H9 (cell line): ENCODE measurements around the gene TOR1AIP1. TPM values are rescaled to one million over a fixed set of nuclear protein-coding genes. Genes with fewer than 3 reads are reported as not detected.

Experiments
- DNase-seq: peaks from one replicate; pipeline ENCODE4 v3.0.0-alpha.2; 2017
- H2AFZ ChIP-seq: one replicate; pipeline ENCODE4 v1.6.1; 2013; ENCODE audit warnings: mild to moderate bottlenecking, low read length, control low read depth, moderate library complexity
- H2AK5ac ChIP-seq: 2 replicates; pipeline ENCODE4 v1.6.1; 2013; ENCODE audit warnings: low read length, control low read depth, mixed read lengths; ENCODE audit not compliant: insufficient read length
- H2BK120ac ChIP-seq: one replicate; pipeline ENCODE4 v1.6.1; 2013; ENCODE audit warnings: low read depth, mild to moderate bottlenecking, low read length, control low read depth, inconsistent platforms; ENCODE audit not compliant: poor library complexity, severe bottlenecking
- H2BK12ac ChIP-seq: 2 replicates; pipeline ENCODE4 v1.6.1; 2013; ENCODE audit warnings: low read length, control low read depth, mixed read lengths, low read depth; ENCODE audit not compliant: insufficient read length
- H2BK15ac ChIP-seq: 2 replicates; pipeline ENCODE4 v1.6.1; 2013; ENCODE audit warnings: low read depth, low read length, control low read depth
- H2BK20ac ChIP-seq: one replicate; pipeline ENCODE4 v1.6.1; 2013; ENCODE audit warnings: low read depth, mild to moderate bottlenecking, low read length, control low read depth, inconsistent platforms; ENCODE audit not compliant: poor library complexity, severe bottlenecking
- H2BK5ac ChIP-seq: 2 replicates; pipeline ENCODE4 v1.6.1; 2013; ENCODE audit warnings: low read length, control low read depth, mixed read lengths; ENCODE audit not compliant: insufficient read length
- H3K14ac ChIP-seq: 2 replicates; pipeline ENCODE4 v1.6.1; 2013; ENCODE audit warnings: low read length, control low read depth; ENCODE audit not compliant: insufficient read depth
- H3K18ac ChIP-seq: 2 replicates; pipeline ENCODE4 v1.6.1; 2013; ENCODE audit warnings: low read depth, mild to moderate bottlenecking, mixed read lengths, low read length, control low read depth; ENCODE audit not compliant: insufficient read length
- H3K23ac ChIP-seq: 2 replicates; pipeline ENCODE4 v1.6.1; 2013; ENCODE audit warnings: low read length, control low read depth, mixed read lengths, low read depth; ENCODE audit not compliant: insufficient read length
- H3K23me2 ChIP-seq: 2 replicates; pipeline ENCODE4 v1.6.1; 2013; ENCODE audit warnings: low read depth, mild to moderate bottlenecking, mixed read lengths, low read length, control low read depth; ENCODE audit not compliant: insufficient read length, poor library complexity, severe bottlenecking
- H3K27ac ChIP-seq: 2 replicates; pipeline ENCODE4 v1.5.1; 2013; ENCODE audit warnings: low read length, control low read depth, mixed read lengths, low read depth; ENCODE audit not compliant: insufficient read length
- H3K27me3 ChIP-seq: 2 replicates; pipeline ENCODE4 v1.6.1; 2013; ENCODE audit warnings: low read length, control low read depth, inconsistent platforms; ENCODE audit not compliant: insufficient read depth
- H3K4ac ChIP-seq: 2 replicates; pipeline ENCODE4 v1.6.1; 2013; ENCODE audit warnings: low read depth, mild to moderate bottlenecking, control low read depth, inconsistent platforms, low read length, moderate library complexity
- H3K4me1 ChIP-seq: 2 replicates; pipeline ENCODE4 v1.6.1; 2013; ENCODE audit warnings: low read length, control low read depth, inconsistent platforms; ENCODE audit not compliant: insufficient read depth
- H3K4me2 ChIP-seq: 2 replicates; pipeline ENCODE4 v1.6.1; 2013; ENCODE audit warnings: low read length, control low read depth, mixed read lengths; ENCODE audit not compliant: insufficient read length, insufficient read depth
- H3K56ac ChIP-seq: 2 replicates; pipeline ENCODE4 v1.6.1; 2013; ENCODE audit warnings: low read depth, mild to moderate bottlenecking, mixed read lengths, low read length, control low read depth; ENCODE audit not compliant: insufficient read length
- H3K79me1 ChIP-seq: 2 replicates; pipeline ENCODE4 v1.6.1; 2013; ENCODE audit warnings: low read depth, mild to moderate bottlenecking, moderate library complexity, low read length, control low read depth, inconsistent platforms; ENCODE audit not compliant: insufficient read depth, poor library complexity, severe bottlenecking
- H3K79me2 ChIP-seq: 2 replicates; pipeline ENCODE4 v1.6.1; 2013; ENCODE audit warnings: low read length, control low read depth, inconsistent platforms; ENCODE audit not compliant: insufficient read depth
- H3K9ac ChIP-seq: 2 replicates; pipeline ENCODE4 v1.6.1; 2013; ENCODE audit warnings: low read length, control low read depth, mixed read lengths; ENCODE audit not compliant: insufficient read length; ENCODE audit errors: extremely low read depth
- H3K9me3 ChIP-seq: one replicate; pipeline ENCODE4 v1.6.1; 2013; ENCODE audit warnings: low read depth, low read length, inconsistent platforms; ENCODE audit not compliant: control insufficient read depth
- H3T11ph ChIP-seq: one replicate; pipeline ENCODE4 v1.6.1; 2013; ENCODE audit warnings: mild to moderate bottlenecking, low read length, control low read depth, inconsistent platforms
- H4K20me1 ChIP-seq: one replicate; pipeline ENCODE4 v1.6.1; 2013; ENCODE audit not compliant: control insufficient read depth, insufficient read length, insufficient read depth
- H4K5ac ChIP-seq: 2 replicates; pipeline ENCODE4 v1.6.1; 2013; ENCODE audit warnings: low read depth, mild to moderate bottlenecking, mixed read lengths, low read length, control low read depth; ENCODE audit not compliant: insufficient read length
- H4K8ac ChIP-seq: replicated peaks from 2 replicates; pipeline ENCODE4 v1.6.1; 2013; ENCODE audit warnings: low read length, control low read depth, mixed read lengths, low read depth; ENCODE audit not compliant: insufficient read length
- H4K91ac ChIP-seq: 2 replicates; pipeline ENCODE4 v1.6.1; 2013; ENCODE audit warnings: low read depth, mild to moderate bottlenecking, moderate library complexity, mixed read lengths, low read length, control low read depth; ENCODE audit not compliant: insufficient read length
- H3K27ac Mint-ChIP-seq, 3 experiments: 2 replicates in 2 of 3; 3 replicates in 1 of 3; pipeline ENCODE4 v1.8.0; 2020 to 2021; ENCODE audit warnings: mixed read lengths in 3 of 3, mild to moderate bottlenecking in 1 of 3, moderate library complexity in 1 of 3
- H3K27me3 Mint-ChIP-seq: 2 replicates; pipeline ENCODE4 v1.8.0; 2021; ENCODE audit warnings: low read depth, mild to moderate bottlenecking, moderate library complexity, mixed read lengths
- H3K36me3 Mint-ChIP-seq, 3 experiments: 2 replicates in 2 of 3; 3 replicates in 1 of 3; pipeline ENCODE4 v1.8.0; 2020 to 2021; ENCODE audit warnings: low read depth in 3 of 3, mixed read lengths in 3 of 3; ENCODE audit not compliant: insufficient read depth in 1 of 3
- H3K4me1 Mint-ChIP-seq, 2 experiments: 2 replicates each; pipeline ENCODE4 v1.8.0; 2020; ENCODE audit warnings: mixed read lengths in 2 of 2
- H3K4me3 Mint-ChIP-seq, 2 experiments: 2 replicates in 1 of 2; 3 replicates in 1 of 2; pipeline ENCODE4 v1.8.0; 2020 to 2021; ENCODE audit warnings: mild to moderate bottlenecking in 2 of 2, mixed read lengths in 2 of 2, moderate library complexity in 1 of 2
- H3K9me3 Mint-ChIP-seq, 2 experiments: 2 replicates in 1 of 2; 3 replicates in 1 of 2; pipeline ENCODE4 v1.8.0; 2020; ENCODE audit warnings: mild to moderate bottlenecking in 2 of 2, mixed read lengths in 2 of 2, moderate library complexity in 1 of 2
- WGBS: extraction: QIAGEN DNeasy Blood & Tissue Kit; methylation state at CpG from one replicate; pipeline ENCODE4 v1.1.7; 2013; ENCODE audit warnings: missing lambda C conversion rate, low lambda C conversion rate, mixed read lengths; ENCODE audit not compliant: insufficient read length; ENCODE audit errors: extremely low coverage; 5-methylcytosine and 5-hydroxymethylcytosine counted together
- total RNA-seq: library from RNA; stranded (reverse); gene quantifications from 2 replicates; pipeline ENCODE4 v1.2.1, GENCODE V29; 2021
- TF ChIP-seq, protein P1 (sequence below): fragments of 200-600 bp; sonication (generic); conservative IDR thresholded peaks from 3 replicates; pipeline ENCODE4 v1.8.0; 2021; ENCODE audit warnings: antibody characterized with exemption, mild to moderate bottlenecking

The TOR1AIP1 gene
- total RNA-seq, 1 experiment from 2014 or later = 25.5 TPM

DNA sequence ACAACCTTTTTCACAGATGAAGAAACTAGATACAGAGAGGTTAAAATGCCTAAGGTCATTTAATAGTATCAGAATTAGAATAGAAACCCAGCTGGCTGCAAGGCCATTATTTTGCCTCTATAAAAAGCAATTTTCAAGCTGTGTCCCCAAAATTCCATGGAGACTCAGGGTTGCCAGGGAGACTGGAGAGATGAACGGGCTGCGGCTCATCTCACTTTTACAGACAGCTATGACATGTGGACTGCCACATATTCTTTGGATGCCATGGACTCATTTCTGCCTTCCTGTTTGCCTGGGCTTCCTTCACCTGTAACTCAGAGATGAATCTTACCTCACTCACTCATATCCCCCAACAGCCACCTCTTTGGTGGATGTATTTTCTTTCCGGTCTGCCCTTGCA lies 21.4 kb upstream of the TOR1AIP1 start:
- H3K56ac ChIP-seq = no peak overlapping the region
- no peak overlapping the region for H4K91ac ChIP-seq
- no peak overlapping the region for H3K23ac ChIP-seq
- no peak overlapping the region for H4K5ac ChIP-seq
- no peak overlapping the region for H2AFZ ChIP-seq
- Mint-ChIP-seq H3K27ac (peak overlapping the region in 1 of 3 experiments; percentile 25; a peak in 1 of 7 replicates), H3K36me3 (peaks cover 16 to 40% (median 26%) of the 10 kb centered on the region in 3 experiments; a peak in 6 of 7 replicates), H3K9me3 (no peaks in the 10 kb centered on the region), H3K27me3 (no peaks in the 10 kb centered on the region), H3K4me3 (no peak overlapping the region), H3K4me1 (peaks cover 0 to 5% of the 10 kb centered on the region in 2 experiments; a peak in 2 of 4 replicates)
- no peak overlapping the region for H3K27ac ChIP-seq
- DNase-seq = no peak
- no peaks in the 10 kb centered on the region for H3K27me3 ChIP-seq
- no peak overlapping the region for H3K9ac ChIP-seq
- no peaks in the 10 kb centered on the region for H3K79me1 ChIP-seq
- H3K23me2 ChIP-seq = no peaks in the 10 kb centered on the region
- H2BK5ac ChIP-seq = no peak overlapping the region
- no peak overlapping the region for H2AK5ac ChIP-seq
- no peak overlapping the region for H3K4me2 ChIP-seq
- no peaks in the 10 kb centered on the region for H4K20me1 ChIP-seq
- no peak overlapping the region for H3K14ac ChIP-seq
- no peak overlapping the region for H2BK20ac ChIP-seq
- no peak overlapping the region for H2BK15ac ChIP-seq
- no CpG with 5 or more reads among the region's 3 CpGs for WGBS
- H3K4me1 ChIP-seq = no peaks in the 10 kb centered on the region
- no peak overlapping the region for H3K4ac ChIP-seq
- H3T11ph ChIP-seq = no peak overlapping the region
- H2BK12ac ChIP-seq = no peak overlapping the region
- TF ChIP-seq, protein P1, sequence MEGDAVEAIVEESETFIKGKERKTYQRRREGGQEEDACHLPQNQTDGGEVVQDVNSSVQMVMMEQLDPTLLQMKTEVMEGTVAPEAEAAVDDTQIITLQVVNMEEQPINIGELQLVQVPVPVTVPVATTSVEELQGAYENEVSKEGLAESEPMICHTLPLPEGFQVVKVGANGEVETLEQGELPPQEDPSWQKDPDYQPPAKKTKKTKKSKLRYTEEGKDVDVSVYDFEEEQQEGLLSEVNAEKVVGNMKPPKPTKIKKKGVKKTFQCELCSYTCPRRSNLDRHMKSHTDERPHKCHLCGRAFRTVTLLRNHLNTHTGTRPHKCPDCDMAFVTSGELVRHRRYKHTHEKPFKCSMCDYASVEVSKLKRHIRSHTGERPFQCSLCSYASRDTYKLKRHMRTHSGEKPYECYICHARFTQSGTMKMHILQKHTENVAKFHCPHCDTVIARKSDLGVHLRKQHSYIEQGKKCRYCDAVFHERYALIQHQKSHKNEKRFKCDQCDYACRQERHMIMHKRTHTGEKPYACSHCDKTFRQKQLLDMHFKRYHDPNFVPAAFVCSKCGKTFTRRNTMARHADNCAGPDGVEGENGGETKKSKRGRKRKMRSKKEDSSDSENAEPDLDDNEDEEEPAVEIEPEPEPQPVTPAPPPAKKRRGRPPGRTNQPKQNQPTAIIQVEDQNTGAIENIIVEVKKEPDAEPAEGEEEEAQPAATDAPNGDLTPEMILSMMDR = no peak
- H4K8ac ChIP-seq = no peak overlapping the region
- no peaks in the 10 kb centered on the region for H3K9me3 ChIP-seq
- H2BK120ac ChIP-seq = no peak overlapping the region
- H3K79me2 ChIP-seq = 0 out of 2 replicates have a peak, but pooled peaks cover 2% of the 10 kb centered on the region
- H3K18ac ChIP-seq = no peak overlapping the region
